Keratinocyte (primary cell): ENCODE results near the gene TBXAS1. TPM values are rescaled to one million over a fixed set of nuclear protein-coding genes. Genes with fewer than 3 reads are reported as not detected.
A peak's percentile ranks its signal among the peaks of the same experiment; 100 is the strongest.

ENCODE experiments used
- DNase-seq: peaks from one replicate; pipeline ENCODE4 v3.0.0-alpha.2; 2011; ENCODE audit warnings: low read depth, missing footprints, low spot score
- FAIRE-seq: peaks from 2 replicates; lab custom pipeline; 2011; peaks lifted over from hg19 to GRCh38; lab: Jason Lieb, UNC
- H2AFZ ChIP-seq: 2 replicates; pipeline ENCODE4 v1.6.0; 2012; ENCODE audit warnings: low read length, control low read depth, inconsistent platforms; ENCODE audit not compliant: control insufficient read depth
- H3K27ac ChIP-seq: 2 replicates; pipeline ENCODE4 v1.5.1; 2011; ENCODE audit warnings: low read length; ENCODE audit not compliant: control insufficient read depth, insufficient read depth
- H3K27me3 ChIP-seq: 3 replicates; pipeline ENCODE4 v1.6.0; 2011; ENCODE audit warnings: low read length; ENCODE audit not compliant: control insufficient read depth, insufficient read depth; ENCODE audit errors: extremely low read depth
- H3K36me3 ChIP-seq, 2 experiments: 2 replicates in 1 of 2; 3 replicates in 1 of 2; pipeline ENCODE4 v1.5.1; 2011; ENCODE audit warnings: low read length in 2 of 2, mild to moderate bottlenecking in 1 of 2; ENCODE audit not compliant: control insufficient read depth in 2 of 2, insufficient read depth in 2 of 2; ENCODE audit errors: extremely low read depth in 1 of 2
- H3K4me1 ChIP-seq: 3 replicates; pipeline ENCODE4 v1.5.1; 2011; ENCODE audit warnings: low read length; ENCODE audit not compliant: control insufficient read depth, insufficient read depth; ENCODE audit errors: extremely low read depth
- H3K4me2 ChIP-seq: 3 replicates; pipeline ENCODE4 v1.6.0; 2011; ENCODE audit warnings: low read depth, low read length; ENCODE audit not compliant: control insufficient read depth, insufficient read depth; ENCODE audit errors: extremely low read depth
- H3K4me3 ChIP-seq, 3 experiments: fragments of 200-600 bp in 1 of 3; sonication (generic) in 1 of 3; 2 replicates in 2 of 3; 3 replicates in 1 of 3; pipeline ENCODE4 v1.5.1; 2011 to 2016; ENCODE audit warnings: low read length in 3 of 3, mild to moderate bottlenecking in 3 of 3, control low read depth in 2 of 3, inconsistent platforms in 1 of 3, low read depth in 1 of 3, mixed read lengths in 1 of 3, mixed run types in 1 of 3, moderate library complexity in 1 of 3; ENCODE audit not compliant: control insufficient read depth in 2 of 3, insufficient read depth in 2 of 3; ENCODE audit errors: extremely low read depth in 1 of 3
- H3K79me2 ChIP-seq: 2 replicates; pipeline ENCODE4 v1.6.0; 2012; ENCODE audit warnings: low read length; ENCODE audit not compliant: control insufficient read depth, insufficient read depth
- H3K9ac ChIP-seq: 3 replicates; pipeline ENCODE4 v1.6.0; 2011; ENCODE audit warnings: low read length; ENCODE audit not compliant: control insufficient read depth, insufficient read depth; ENCODE audit errors: extremely low read depth
- H3K9me1 ChIP-seq: 3 replicates; pipeline ENCODE4 v1.6.0; 2011; ENCODE audit warnings: low read length; ENCODE audit not compliant: control insufficient read depth, insufficient read depth; ENCODE audit errors: extremely low read depth
- H3K9me3 ChIP-seq: 2 replicates; pipeline ENCODE4 v1.5.1; 2012; ENCODE audit warnings: low read depth, low read length; ENCODE audit not compliant: control insufficient read depth
- H4K20me1 ChIP-seq: 3 replicates; pipeline ENCODE4 v1.6.0; 2011; ENCODE audit warnings: low read length; ENCODE audit not compliant: control insufficient read depth, insufficient read depth; ENCODE audit errors: extremely low read depth
- CTCF ChIP-seq, 3 experiments: IDR thresholded peaks in 1 of 3; conservative IDR thresholded peaks in 1 of 3; optimal IDR thresholded peaks in 1 of 3; 2 replicates in 2 of 3; 3 replicates in 1 of 3; pipeline versions ENCODE3 to v1.5.1; 2011; ENCODE audit warnings: low read length in 3 of 3, mild to moderate bottlenecking in 3 of 3, moderate library complexity in 2 of 3, control low read depth in 1 of 3, inconsistent platforms in 1 of 3; ENCODE audit not compliant: insufficient read depth in 2 of 3; ENCODE audit errors: extremely low read depth in 1 of 3
- EZH2 ChIP-seq: IDR thresholded peaks from one replicate; pipeline ENCODE4 v1.6.1; 2012; ENCODE audit warnings: inconsistent platforms, mild to moderate bottlenecking, low read length, moderate library complexity
- dilution Hi-C: fragments of 300-500 bp; cut with MboI; formaldehyde crosslinking; loops from one replicate; pipeline ENCODE4 v1.7.0; 2020; ENCODE audit warnings: low sequenced_read_pairs; ENCODE audit not compliant: extremely low pct_ligation_motif_present
- polyA plus RNA-seq, 5 experiments: library from polyadenylated mRNA; depleted of rRNA in 3 of 5; stranded (reverse) in 3 of 5; stranded (forward) in 1 of 5; unstranded in 1 of 5; fragments of >200 nt; gene quantifications; 1 replicate in 1 of 5; 2 replicates in 3 of 5; 3 replicates in 1 of 5; pipeline versions ENCODE4 v1.2.1 to v1.2.3, GENCODE V29; 2011 to 2012; ENCODE audit warnings: missing spikeins in 2 of 5, low read depth in 1 of 5, low replicate concordance in 1 of 5

Gene TBXAS1
- polyA plus RNA-seq, 1 donor (not counting 4 experiments of a cell fraction or from before 2014, with no cell fraction given) = 2.9 TPM

GRCh38 chr7:139807009-139807408, 22.1 kb upstream of the TBXAS1 start:
- H4K20me1 ChIP-seq = no peaks in the 10 kb centered on the region
- no peaks in the 10 kb centered on the region for H3K27me3 ChIP-seq
- DNase-seq = no peak
- dilution Hi-C loops = no loop called here
- no peak overlapping the region for H3K9ac ChIP-seq
- no peak overlapping the region for H3K4me3 ChIP-seq
- TF ChIP-seq EZH2 (no peak), CTCF (optimal IDR thresholded peaks at IDR 0.05 in 1 of 3, IDR thresholded peaks at IDR 0.05 in 1 of 3, conservative IDR thresholded peaks at IDR 0.05 in 1 of 3; ENCODE audit: extremely low read depth in 1 of 3, insufficient read depth in 2 of 3, low read length in 3 of 3) (no peak)
- H3K36me3 ChIP-seq = no peaks in the 10 kb centered on the region
- H3K27ac ChIP-seq = no peak overlapping the region
- H2AFZ ChIP-seq = no peak overlapping the region
- H3K9me1 ChIP-seq = no peaks in the 10 kb centered on the region
- peaks cover 2% of the 10 kb centered on the region for H3K9me3 ChIP-seq
- H3K4me2 ChIP-seq = no peak overlapping the region
- FAIRE-seq = no peak
- H3K79me2 ChIP-seq = no peaks in the 10 kb centered on the region
- peaks cover 3% of the 10 kb centered on the region for H3K4me1 ChIP-seq

GRCh38 chr7:139808427-139808826, 20.6 kb upstream of the TBXAS1 start:
- FAIRE-seq = no peak
- peak overlapping the region; percentile 31 for H3K4me2 ChIP-seq
- H3K79me2 ChIP-seq = no peaks in the 10 kb centered on the region
- peak overlapping the region; percentile 17 for H3K27ac ChIP-seq
- no peak overlapping the region for H3K4me3 ChIP-seq
- peaks cover 3% of the 10 kb centered on the region for H3K4me1 ChIP-seq
- no peaks in the 10 kb centered on the region for H3K36me3 ChIP-seq
- peak overlapping the region; percentile 18 for H3K9ac ChIP-seq
- no peaks in the 10 kb centered on the region for H3K27me3 ChIP-seq
- dilution Hi-C loops = no loop called here
- H2AFZ ChIP-seq = no peak overlapping the region
- no peak for TF ChIP-seq CTCF (optimal IDR thresholded peaks at IDR 0.05 in 1 of 3, IDR thresholded peaks at IDR 0.05 in 1 of 3, conservative IDR thresholded peaks at IDR 0.05 in 1 of 3; ENCODE audit: extremely low read depth in 1 of 3, insufficient read depth in 2 of 3, low read length in 3 of 3)
- TF ChIP-seq EZH2 = no peak
- peaks cover 2% of the 10 kb centered on the region for H3K9me3 ChIP-seq
- no peaks in the 10 kb centered on the region for H3K9me1 ChIP-seq
- no peak for DNase-seq
- H4K20me1 ChIP-seq = no peaks in the 10 kb centered on the region
